K562 (cell line): ENCODE measurements around the gene MECP2. TPM values are rescaled to one million over a fixed set of nuclear protein-coding genes. Genes with fewer than 3 reads are reported as not detected.
A peak's percentile ranks its signal among the peaks of the same experiment; 100 is the strongest.

Experiments used
- ATAC-seq: fragments of 200-7000 bp; cut with Tn5 transposase; 3 replicates; pipeline ENCODE4 v1.9.1; 2020; ENCODE audit warnings: moderate library complexity
- BruUV-seq: library from RNA; stranded (reverse); fragments of 400-500 nt; replicated peaks from 2 replicates; lab custom pipeline; 2021; lab: Mats Ljungman, UMichigan
- CTCF ChIA-PET: fragments of 300-600 bp; formaldehyde crosslinking; extraction: SDS; loops from one replicate; lab custom pipeline; 2021; ENCODE audit warnings: low intra/inter-chr PET ratio; lab: Yijun Ruan, JAX
- POLR2A ChIA-PET: fragments of 300-600, 350-650 bp; sonication (Branson Sonifier 250); formaldehyde crosslinking; extraction: SDS; loops from one replicate; lab custom pipeline; 2021; ENCODE audit warnings: antibody characterized with exemption, inconsistent platforms; lab: Yijun Ruan, JAX
- DNase-seq, 4 experiments: peaks; one replicate each; pipeline versions ENCODE4 v3.0.0 to v3.0.0-alpha.2; 2011 to 2018; ENCODE audit warnings: low spot score in 3 of 4, mixed read lengths in 3 of 4; ENCODE audit errors: extremely low read depth in 1 of 4
- FAIRE-seq: peaks from 2 replicates; lab custom pipeline; 2011; peaks lifted over from hg19 to GRCh38; lab: Jason Lieb, UNC
- H2AFZ ChIP-seq: 2 replicates; pipeline ENCODE4 v1.6.0; 2011; ENCODE audit warnings: low read depth, low read length, control low read depth, inconsistent platforms
- H3K27ac ChIP-seq: fragments of 200-600 bp; 3 replicates; pipeline ENCODE4 v1.8.0; 2011; ENCODE audit warnings: low read depth, mild to moderate bottlenecking, control low read depth, inconsistent platforms, low read length, moderate library complexity, mixed read lengths; ENCODE audit errors: extremely low read depth
- H3K27me3 ChIP-seq, 2 experiments: fragments of 300-600 bp in 1 of 2; 2 replicates in 1 of 2; 3 replicates in 1 of 2; pipeline versions ENCODE4 v1.6.0 to v1.8.0; 2011; ENCODE audit warnings: inconsistent platforms in 2 of 2, low read length in 2 of 2, mild to moderate bottlenecking in 1 of 2, mixed read lengths in 1 of 2, moderate library complexity in 1 of 2; ENCODE audit not compliant: control insufficient read depth in 2 of 2, insufficient read depth in 2 of 2
- H3K36me3 ChIP-seq: fragments of 300-600 bp; 3 replicates; pipeline ENCODE4 v1.8.0; 2011; ENCODE audit warnings: mild to moderate bottlenecking, low read length, inconsistent platforms; ENCODE audit not compliant: control insufficient read depth, insufficient read depth
- H3K4me1 ChIP-seq, 2 experiments: fragments of 200-600 bp in 1 of 2; replicated peaks in 1 of 2; 2 replicates in 1 of 2; 3 replicates in 1 of 2; pipeline versions ENCODE4 v1.5.1 to v1.8.0; 2011; ENCODE audit warnings: inconsistent platforms in 2 of 2, low read length in 2 of 2, mild to moderate bottlenecking in 1 of 2, mixed read lengths in 1 of 2, moderate library complexity in 1 of 2; ENCODE audit not compliant: control insufficient read depth in 2 of 2, insufficient read depth in 2 of 2
- H3K4me2 ChIP-seq: 2 replicates; pipeline ENCODE4 v1.6.1; 2011; ENCODE audit warnings: low read length, control low read depth, inconsistent platforms, mixed read lengths; ENCODE audit not compliant: insufficient read depth
- H3K4me3 ChIP-seq: fragments of 200-600 bp; sonication (generic), shearing (Covaris generic); 2 replicates; pipeline ENCODE4 v1.5.1; 2016; ENCODE audit warnings: control low read depth, inconsistent platforms
- H3K79me2 ChIP-seq: fragments of 200-600 bp; 3 replicates; pipeline ENCODE4 v1.8.0; 2011; ENCODE audit warnings: low read length, inconsistent platforms; ENCODE audit not compliant: control insufficient read depth, insufficient read depth
- H3K9ac ChIP-seq, 2 experiments: 2 replicates each; pipeline versions ENCODE4 v1.6.0 to v1.6.1; 2011; ENCODE audit warnings: low read depth in 2 of 2, low read length in 2 of 2, control low read depth in 1 of 2, inconsistent platforms in 1 of 2, mild to moderate bottlenecking in 1 of 2, mixed read lengths in 1 of 2; ENCODE audit not compliant: insufficient read depth in 1 of 2
- H3K9me1 ChIP-seq: one replicate; pipeline ENCODE4 v1.6.0; 2011; ENCODE audit warnings: inconsistent platforms, mild to moderate bottlenecking, low read length, moderate library complexity; ENCODE audit not compliant: control insufficient read depth, insufficient read depth
- H3K9me3 ChIP-seq: replicated peaks from 2 replicates; pipeline ENCODE4 v1.5.1; 2011; ENCODE audit warnings: low read depth, low read length, inconsistent platforms; ENCODE audit not compliant: control insufficient read depth, insufficient read depth
- H4K20me1 ChIP-seq: replicated peaks from 2 replicates; pipeline ENCODE4 v1.6.1; 2011; ENCODE audit warnings: low read length, inconsistent platforms, mixed read lengths; ENCODE audit not compliant: control insufficient read depth, insufficient read depth
- CREBBP ChIP-seq: IDR thresholded peaks from one replicate; pipeline ENCODE4 v1.6.1; 2012; ENCODE audit warnings: low read depth, mild to moderate bottlenecking, control low read depth, inconsistent platforms, low read length
- HDAC8 ChIP-seq: fragments of 450-650 bp; IDR thresholded peaks from 2 replicates; pipeline ENCODE4 v1.6.1; 2016; ENCODE audit warnings: mild to moderate bottlenecking, missing genetic modification characterization, moderate library complexity, missing compliant biosample characterization
- HOXB6 ChIP-seq: fragments of 250-450 bp; sonication (Bioruptor Pico); IDR thresholded peaks from 2 replicates; pipeline ENCODE4 v1.5.1; 2022; ENCODE audit warnings: mild to moderate bottlenecking, borderline replicate concordance
- LARP7 ChIP-seq: fragments of 450-650 bp; IDR thresholded peaks from 2 replicates; pipeline ENCODE4 v1.6.1; 2016
- NCOA1 ChIP-seq: fragments of 450-650 bp; IDR thresholded peaks from 2 replicates; pipeline ENCODE4 v1.6.1; 2016; ENCODE audit warnings: low read depth
- POLR2AphosphoS5 ChIP-seq: IDR thresholded peaks from 2 replicates; pipeline ENCODE4 v1.6.1; 2011; ENCODE audit warnings: mild to moderate bottlenecking, low read depth, low read length, moderate library complexity; ENCODE audit not compliant: control insufficient read depth, insufficient read depth
- RBM14 ChIP-seq: fragments of 200-400 bp; formaldehyde crosslinking; IDR thresholded peaks from 2 replicates; pipeline ENCODE4 v1.6.1; 2018; ENCODE audit warnings: low read depth, mild to moderate bottlenecking, low read length, moderate library complexity, borderline replicate concordance; ENCODE audit not compliant: insufficient read depth
- RFX5 ChIP-seq: IDR thresholded peaks from 2 replicates; pipeline ENCODE4 v1.6.1; 2011; ENCODE audit warnings: low read depth, mild to moderate bottlenecking, improper control_type of control experiment, low read length
- SIRT6 ChIP-seq: IDR thresholded peaks from one replicate; pipeline ENCODE4 v1.6.1; 2012; ENCODE audit warnings: low read depth, mild to moderate bottlenecking, control low read depth, inconsistent platforms, low read length, moderate library complexity
- ZC3H8 ChIP-seq: fragments of 450-650 bp; IDR thresholded peaks from 2 replicates; pipeline ENCODE4 v1.6.1; 2017
- ZNF217 ChIP-seq: sonication (generic); formaldehyde crosslinking; IDR thresholded peaks from 2 replicates; pipeline ENCODE4 v1.8.0; 2022; ENCODE audit warnings: mild to moderate bottlenecking, missing genetic modification reagents
- ZNF384 ChIP-seq: IDR thresholded peaks from 2 replicates; pipeline ENCODE4 v1.6.1; 2012; ENCODE audit warnings: low read depth, low read length, improper control_type of control experiment
- WGBS: fragments of 100-300 bp; shearing (Covaris generic); methylation state at CpG from one replicate; pipeline ENCODE4 v1.1.6; 2016; ENCODE audit warnings: low coverage, mixed read lengths; ENCODE audit not compliant: insufficient coverage; ENCODE audit errors: missing lambda C conversion rate; 5-methylcytosine and 5-hydroxymethylcytosine counted together
- in situ Hi-C: fragments of 300-500 bp; cut with MboI; formaldehyde crosslinking; loops from 4 replicates; pipeline ENCODE4 v1.15.0; 2018; ENCODE audit warnings: inconsistent platforms, mixed read lengths
- intact Hi-C: fragments of 100-400 bp; cut with micrococcal nuclease; formaldehyde crosslinking; loops from 2 replicates; pipeline ENCODE4 v1.14.2; 2022
- polyA plus RNA-seq, 8 experiments: library from polyadenylated mRNA; depleted of rRNA in 4 of 8; stranded (reverse) in 5 of 8; unstranded in 3 of 8; fragments of >200 nt; fragmentation: Nextera tagmentation in 2 of 8; fragmentation: Illumina TruSeq in 1 of 8; extraction: Ambion mirVana in 2 of 8; extraction: Trizol in 1 of 8; gene quantifications; 2 replicates each; pipeline versions ENCODE4 v1.2.1 to v1.2.3, GENCODE V29; 2011 to 2014; ENCODE audit warnings: inconsistent platforms in 1 of 8, missing spikeins in 1 of 8
- total RNA-seq, 7 experiments: library from RNA; depleted of rRNA in 6 of 7; stranded (reverse); fragments of >200 nt in 6 of 7; fragmentation: Illumina TruSeq in 2 of 7; extraction: Trizol in 2 of 7; gene quantifications; 2 replicates each; pipeline versions ENCODE4 v1.2.1 to v1.2.3, GENCODE V29; 2011 to 2021; ENCODE audit warnings: low replicate concordance in 1 of 7
- TF ChIP-seq, protein P1 (sequence below): fragments of 450-650 bp; IDR thresholded peaks from one replicate; pipeline ENCODE4 v1.6.1; 2018; ENCODE audit warnings: mild to moderate bottlenecking, moderate library complexity; ENCODE audit not compliant: partially characterized antibody
- TF ChIP-seq, protein P2 (sequence below): IDR thresholded peaks from 3 replicates; pipeline ENCODE4 v1.6.1; 2011; ENCODE audit warnings: borderline replicate concordance, mild to moderate bottlenecking; ENCODE audit not compliant: insufficient read length, insufficient read depth

The MECP2 gene
- total and polyA plus RNA-seq, 9 of the 15 experiments (the other 6 are each of a cell fraction or from before 2014, with no cell fraction given) = 2.1 to 50.9 (median 30.5) TPM

DNA sequence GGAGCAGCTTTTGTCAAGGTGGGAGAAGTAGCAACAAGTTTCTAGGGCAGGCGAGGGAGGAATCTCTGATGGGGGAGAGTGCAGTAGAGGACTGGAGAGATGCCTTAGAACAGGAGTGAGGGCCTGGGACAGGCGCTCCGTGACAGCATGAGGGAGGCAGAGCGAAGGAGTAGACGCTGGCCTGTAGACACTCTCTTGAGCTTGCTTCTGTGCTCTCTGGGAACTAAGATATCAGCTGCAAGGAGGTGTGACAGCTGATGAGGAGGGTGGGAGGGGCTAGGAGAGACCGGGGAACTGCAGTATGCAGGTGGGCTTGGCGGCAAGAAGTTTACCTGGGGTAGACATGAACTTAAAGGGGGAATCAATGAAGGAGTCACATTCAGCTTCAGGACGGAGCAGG is 35.7 kb downstream of the MECP2 start:
- in situ Hi-C loops = no loop called here
- Histone ChIP-seq H3K36me3 (peaks cover 50% of the 10 kb centered on the region), H2AFZ (no peak overlapping the region), H3K4me1 (peaks cover 2 to 7% of the 10 kb centered on the region in 2 experiments; a peak in 3 of 5 replicates), H3K27ac (no peak overlapping the region), H3K4me2 (no peak overlapping the region), H3K9ac (peak overlapping the region in 1 of 2 experiments; percentile 28; a peak in 1 of 4 replicates), H4K20me1 (peaks cover 31% of the 10 kb centered on the region), H3K79me2 (peaks cover 93% of the 10 kb centered on the region), H3K9me3 (no peaks in the 10 kb centered on the region), H3K27me3 (no peaks in the 10 kb centered on the region), H3K9me1 (no peaks in the 10 kb centered on the region), H3K4me3 (no peak overlapping the region)
- intact Hi-C loops = no loop called here
- BruUV-seq = no TSS peak
- FAIRE-seq (no peak), ATAC-seq (peak; percentile 54), DNase-seq (no peak)
- TF ChIP-seq HOXB6 (CRISPR knock-in tag) (no peak), ZNF217 (CRISPR knock-in tag) (no peak), NCOA1 (no peak), HDAC8 (tag) (no peak), CREBBP (no peak), ZNF384 (no peak), RFX5 (no peak), SIRT6 (no peak), ZC3H8 (no peak), RBM14 (no peak), LARP7 (no peak), POLR2AphosphoS5 (no peak)
- TF ChIP-seq, protein P1, sequence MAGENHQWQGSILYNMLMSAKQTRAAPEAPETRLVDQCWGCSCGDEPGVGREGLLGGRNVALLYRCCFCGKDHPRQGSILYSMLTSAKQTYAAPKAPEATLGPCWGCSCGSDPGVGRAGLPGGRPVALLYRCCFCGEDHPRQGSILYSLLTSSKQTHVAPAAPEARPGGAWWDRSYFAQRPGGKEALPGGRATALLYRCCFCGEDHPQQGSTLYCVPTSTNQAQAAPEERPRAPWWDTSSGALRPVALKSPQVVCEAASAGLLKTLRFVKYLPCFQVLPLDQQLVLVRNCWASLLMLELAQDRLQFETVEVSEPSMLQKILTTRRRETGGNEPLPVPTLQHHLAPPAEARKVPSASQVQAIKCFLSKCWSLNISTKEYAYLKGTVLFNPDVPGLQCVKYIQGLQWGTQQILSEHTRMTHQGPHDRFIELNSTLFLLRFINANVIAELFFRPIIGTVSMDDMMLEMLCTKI = no peak
- TF ChIP-seq, protein P2, sequence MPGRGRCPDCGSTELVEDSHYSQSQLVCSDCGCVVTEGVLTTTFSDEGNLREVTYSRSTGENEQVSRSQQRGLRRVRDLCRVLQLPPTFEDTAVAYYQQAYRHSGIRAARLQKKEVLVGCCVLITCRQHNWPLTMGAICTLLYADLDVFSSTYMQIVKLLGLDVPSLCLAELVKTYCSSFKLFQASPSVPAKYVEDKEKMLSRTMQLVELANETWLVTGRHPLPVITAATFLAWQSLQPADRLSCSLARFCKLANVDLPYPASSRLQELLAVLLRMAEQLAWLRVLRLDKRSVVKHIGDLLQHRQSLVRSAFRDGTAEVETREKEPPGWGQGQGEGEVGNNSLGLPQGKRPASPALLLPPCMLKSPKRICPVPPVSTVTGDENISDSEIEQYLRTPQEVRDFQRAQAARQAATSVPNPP = no peak
- ChIA-PET POLR2A (interaction anchor here (0.8 to 1.0 kb wide), 2 partner anchors 9 to 243 kb away, joined by 3 to 4 read pairs; no protein-coding TSS in a partner anchor), CTCF (no interaction called here)
- 67% methylated on average over 8 of the region's 8 CpGs for WGBS
